Measurements from ENCODE around the gene ACTA1. TPM values are rescaled to one million over a fixed set of nuclear protein-coding genes. Genes with fewer than 3 reads are reported as not detected.

ACTA1 gene
- total RNA-seq, 2 experiments from 2014 or later = not detected

GRCh38 chr1:229383188-229383587 is 50.7 kb downstream of the ACTA1 start:
- ChIA-PET POLR2A (no interaction called here), CTCF (ENCODE audit: unreplicated experiment) (no interaction called here)
- H2AFZ ChIP-seq (ENCODE audit: low read length) = no peak overlapping the region
- H3K4me2 ChIP-seq (ENCODE audit: low read length) = no peak overlapping the region
- intact Hi-C loops (cut with micrococcal nuclease; ENCODE audit: unreplicated experiment) = no loop called here
- H3K9me2 ChIP-seq (ENCODE audit: insufficient read depth, low read length) = no peaks in the 10 kb centered on the region
- H3K4me3 ChIP-seq (ENCODE audit: low read depth, low read length, poor library complexity, severe bottlenecking) = no peak overlapping the region
- no peak overlapping the region for H3K27ac ChIP-seq (ENCODE audit: low read depth, low read length, poor library complexity, severe bottlenecking)
- no peaks in the 10 kb centered on the region for H3K79me2 ChIP-seq (ENCODE audit: insufficient read depth, low read depth, low read length)
- no peak for DNase-seq (ENCODE audit: low spot score)
- H3K4me1 ChIP-seq (ENCODE audit: insufficient read depth, low read length, poor library complexity, severe bottlenecking) = no peaks in the 10 kb centered on the region
- BruUV-seq (replicated peaks) = no TSS peak
- no peaks in the 10 kb centered on the region for H3K9me3 ChIP-seq (ENCODE audit: low read length)
- H3K36me3 ChIP-seq (ENCODE audit: insufficient read depth, low read length) = no peaks in the 10 kb centered on the region
- no peaks in the 10 kb centered on the region for H4K20me1 ChIP-seq (ENCODE audit: insufficient read depth, low read length)
- TF ChIP-seq EZH2phosphoT487 (IDR thresholded peaks at IDR 0.05; ENCODE audit: borderline replicate concordance, low read depth, low read length) (no peak), CTCF (conservative IDR thresholded peaks at IDR 0.05; ENCODE audit: low read length) (no peak)

Small RNA genes within 50 kb of the gene (small RNA-seq; reads per million reads assigned to genes)
- gene RN7SKP276 (not detected), gene RNU6-180P (0.16 reads per million)

Other genes with a start within 250 kb of the ACTA1 start
- 20.0 and 27.9 TPM in 2 replicates for gene RAB4A, start 163.0 kb downstream of the ACTA1 start, total RNA-seq (2014; rRNA removed; shearing (Covaris generic))
- 17.5 and 22.8 TPM in 2 replicates for gene RAB4A, start 163.0 kb downstream of the ACTA1 start, total RNA-seq (2022)
- 9.3 and 10.5 TPM in 2 replicates for gene CCSAP, start 91.0 kb downstream of the ACTA1 start, total RNA-seq (2014; rRNA removed; shearing (Covaris generic))
- gene CCSAP, start 91.0 kb downstream of the ACTA1 start, total RNA-seq (2022) = 15.7 and 16.9 TPM in 2 replicates
- gene NUP133, start 74.2 kb upstream of the ACTA1 start, total RNA-seq (2014; rRNA removed; shearing (Covaris generic)) = 33.0 and 33.3 TPM in 2 replicates
- 50.4 and 53.2 TPM in 2 replicates for gene NUP133, start 74.2 kb upstream of the ACTA1 start, total RNA-seq (2022)
- gene ABCB10, start 124.6 kb upstream of the ACTA1 start, total RNA-seq (2014; rRNA removed; shearing (Covaris generic)) = 14.1 and 16.4 TPM in 2 replicates
- 25.4 and 27.2 TPM in 2 replicates for gene ABCB10, start 124.6 kb upstream of the ACTA1 start, total RNA-seq (2022)
- gene TAF5L, start 192.0 kb upstream of the ACTA1 start, total RNA-seq (2014; rRNA removed; shearing (Covaris generic)) = 23.5 and 32.9 TPM in 2 replicates
- 30.3 and 33.7 TPM in 2 replicates for gene TAF5L, start 192.0 kb upstream of the ACTA1 start, total RNA-seq (2022)
- 27.0 and 30.2 TPM in 2 replicates for gene URB2, start 192.2 kb upstream of the ACTA1 start, total RNA-seq (2014; rRNA removed; shearing (Covaris generic))
- gene URB2, start 192.2 kb upstream of the ACTA1 start, total RNA-seq (2022) = 17.3 and 25.1 TPM in 2 replicates

Measured in OCI-LY7 (cell line).